Subcutaneous adipose tissue (tissue), 4 donors: Measurements from ENCODE around the gene TCEAL1. TPM values are rescaled to one million over a fixed set of nuclear protein-coding genes. Genes with fewer than 3 reads are reported as not detected.

Experiments
- CTCF ChIP-seq: fragments of 450-650 bp; IDR thresholded peaks from one replicate; pipeline ENCODE4 v1.5.1; 2016; ENCODE audit warnings: low read depth, mild to moderate bottlenecking, control low read depth, antibody characterized with exemption, moderate library complexity
- total RNA-seq, 4 donors: library from RNA; depleted of rRNA; stranded (reverse); fragments of >200 nt; gene quantifications; one replicate each; pipeline ENCODE4 v1.1.0, GENCODE V29; 2016

The TCEAL1 gene
- total RNA-seq, 4 donors from 2014 or later: 43.7 to 71.6 (median 48.4) TPM

GRCh38 chrX:103666202-103667107, 37.7 kb downstream of the TCEAL1 start:
- no peak for TF ChIP-seq CTCF

- TF ChIP-seq CTCF: no peak
Observed at GRCh38 chrX:103669745-103670144, 41.0 kb downstream of the TCEAL1 start.

GRCh38 chrX:103674531-103675454, 46.0 kb downstream of the TCEAL1 start:
- TF ChIP-seq CTCF: no peak

- no peak for TF ChIP-seq CTCF
Observed at GRCh38 chrX:103678199-103678993, 49.6 kb downstream of the TCEAL1 start.

Other genes starting within 250 kb of the TCEAL1 start
- gene RAB40A, start 109.5 kb upstream of the TCEAL1 start, total RNA-seq: 1 to 10 TPM in 1 of 4 donors, under 1 TPM in 3; 0.22 to 1.5 (median 0.50) TPM
- 10 to 100 TPM; 43.3 to 82.1 (median 68.7) TPM for gene TCEAL4, start 43.5 kb upstream of the TCEAL1 start, total RNA-seq
- 10 to 100 TPM; 12.4 to 17.1 (median 14.6) TPM for gene TCEAL3, start 21.0 kb upstream of the TCEAL1 start, total RNA-seq
- 100 to 1,000 TPM; 132 to 256 (median 144) TPM for gene MORF4L2, start 57.7 kb downstream of the TCEAL1 start, total RNA-seq
- not detected for gene TMEM31, start 81.9 kb downstream of the TCEAL1 start, total RNA-seq
- 1 to 10 TPM in 3 of 4 donors, under 1 TPM in 1; 0.98 to 1.3 (median 1.2) TPM for gene PLP1, start 147.9 kb downstream of the TCEAL1 start, total RNA-seq
- 1 to 10 TPM in 3 of 4 donors, under 1 TPM in 1; 0.85 to 2.0 (median 1.5) TPM for gene RAB9B, start 203.3 kb downstream of the TCEAL1 start, total RNA-seq